Body of pancreas (tissue), 4 donors: ENCODE results near the gene UBXN4.

Source experiments
- CTCF ChIP-seq, 7 experiments: fragments of 450-650 bp in 4 of 7; fragments of 200-600 bp in 3 of 7; sonication (generic) in 3 of 7; IDR thresholded peaks; one replicate each; pipeline ENCODE4 v1.5.1; 2016 to 2019; ENCODE audit warnings: antibody characterized with exemption in 7 of 7
- POLR2A ChIP-seq, 3 donors: fragments of 450-650 bp; IDR thresholded peaks; one replicate each; pipeline ENCODE4 v1.6.1; 2016; ENCODE audit warnings: antibody characterized with exemption in 3 of 3, mild to moderate bottlenecking in 2 of 3

GRCh38 chr2:135820003-135820618 is 78.5 kb downstream of the UBXN4 start:
- no peak for TF ChIP-seq CTCF (IDR thresholded peaks at IDR 0.05)
- TF ChIP-seq POLR2A (IDR thresholded peaks at IDR 0.05): no peak
